Testis (tissue), 2 donors: ENCODE data around the gene DMD.

ENCODE experiments used
- POLR2A ChIP-seq: fragments of 450-650 bp; IDR thresholded peaks from one replicate; pipeline ENCODE4 v1.6.1; 2017; ENCODE audit warnings: antibody characterized with exemption, mild to moderate bottlenecking, moderate library complexity
- TF ChIP-seq, protein P1 (sequence below), 3 experiments: fragments of 450-650 bp in 2 of 3; fragments of 200-600 bp in 1 of 3; sonication (generic) in 1 of 3; IDR thresholded peaks; one replicate each; pipeline ENCODE4 v1.5.1; 2016 to 2019; ENCODE audit warnings: antibody characterized with exemption in 3 of 3, mild to moderate bottlenecking in 2 of 3, moderate library complexity in 1 of 3

DNA sequence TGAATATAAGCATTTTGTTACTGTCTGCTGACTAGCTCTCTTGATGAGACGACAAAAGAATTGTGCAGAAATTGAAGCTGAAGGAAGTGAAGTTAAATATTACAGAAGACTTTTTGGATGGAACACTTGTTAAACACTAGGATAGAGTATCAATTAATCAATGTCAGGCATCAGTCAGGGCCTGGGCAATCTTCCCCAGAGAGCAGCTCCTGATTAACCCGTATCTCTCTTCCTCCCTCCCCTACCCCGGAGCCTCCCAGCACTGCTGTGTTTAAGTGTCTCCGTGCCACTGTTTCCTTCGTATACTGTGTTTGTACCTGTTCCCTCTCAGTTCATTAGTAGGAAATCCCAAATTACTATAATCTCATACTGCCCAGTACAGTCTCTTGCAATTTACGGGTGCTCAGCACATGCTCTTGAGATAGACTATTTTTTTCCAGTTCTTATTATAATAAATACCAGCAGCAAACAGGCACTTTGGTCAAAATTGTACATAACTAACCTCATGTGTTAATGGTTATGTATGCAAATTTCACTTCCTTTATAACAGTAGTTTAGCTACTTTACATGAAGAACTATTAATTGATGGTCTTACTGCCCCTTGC, 1373.8 kb downstream of the DMD start:
- no peak for TF ChIP-seq POLR2A
- TF ChIP-seq, protein P1, sequence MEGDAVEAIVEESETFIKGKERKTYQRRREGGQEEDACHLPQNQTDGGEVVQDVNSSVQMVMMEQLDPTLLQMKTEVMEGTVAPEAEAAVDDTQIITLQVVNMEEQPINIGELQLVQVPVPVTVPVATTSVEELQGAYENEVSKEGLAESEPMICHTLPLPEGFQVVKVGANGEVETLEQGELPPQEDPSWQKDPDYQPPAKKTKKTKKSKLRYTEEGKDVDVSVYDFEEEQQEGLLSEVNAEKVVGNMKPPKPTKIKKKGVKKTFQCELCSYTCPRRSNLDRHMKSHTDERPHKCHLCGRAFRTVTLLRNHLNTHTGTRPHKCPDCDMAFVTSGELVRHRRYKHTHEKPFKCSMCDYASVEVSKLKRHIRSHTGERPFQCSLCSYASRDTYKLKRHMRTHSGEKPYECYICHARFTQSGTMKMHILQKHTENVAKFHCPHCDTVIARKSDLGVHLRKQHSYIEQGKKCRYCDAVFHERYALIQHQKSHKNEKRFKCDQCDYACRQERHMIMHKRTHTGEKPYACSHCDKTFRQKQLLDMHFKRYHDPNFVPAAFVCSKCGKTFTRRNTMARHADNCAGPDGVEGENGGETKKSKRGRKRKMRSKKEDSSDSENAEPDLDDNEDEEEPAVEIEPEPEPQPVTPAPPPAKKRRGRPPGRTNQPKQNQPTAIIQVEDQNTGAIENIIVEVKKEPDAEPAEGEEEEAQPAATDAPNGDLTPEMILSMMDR (IDR thresholded peaks at IDR 0.05), result no peak
